Heart left ventricle (tissue), 13 donors: Measurements from ENCODE around the gene LDAH.

Source experiments
- POLR2A ChIP-seq, 2 donors: fragments of 450-650 bp; IDR thresholded peaks; one replicate each; pipeline ENCODE4 v1.6.1; 2017; ENCODE audit warnings: antibody characterized with exemption in 2 of 2, mild to moderate bottlenecking in 2 of 2, moderate library complexity in 2 of 2
- TF ChIP-seq, protein P1 (sequence below), 12 donors: fragments of 200-600 bp; sonication (generic) in 4 of 12; IDR thresholded peaks; one replicate each; pipeline versions ENCODE4 v1.5.0 to v1.8.0; 2018 to 2022; ENCODE audit warnings: antibody characterized with exemption in 12 of 12, mild to moderate bottlenecking in 5 of 12
- donor health status: ischemic (EF 13 %, LVEDD 7.1; RV severe dilation, severe dysfunction).
- donor health status: DM: no; HTN: yes; CAD: no.
- donor health status: DM: no; HTN: no; CAD: no.
- donor health status: ischemic (EF 25% LVEDD 6.9; RV normal size, moderate dysfunction).
- donor health status: ischemic (EF 25% LVEDD 5.7; RV mildly dilated, moderate dysfunction).
- donor health status: ischemic (EF 35%, LVEDD 5.7; RV mildly dilated, moderate dysfunction).
- donor health status: nonischemic (EF 11% LVEDD 7.7; RV severe dilation, severe dysfunction).
- donor health status: DM: yes; HTN: yes; CAD: no.
- donor health status: PGD.
- donor health status: ischemic (EF 29% LVEDD 5.4; RV normal size, mild dysfunction).
- donor health status: nonischemic (EF 23%, LVEDD 6.1; RV moderate dilation, normal function).

DNA sequence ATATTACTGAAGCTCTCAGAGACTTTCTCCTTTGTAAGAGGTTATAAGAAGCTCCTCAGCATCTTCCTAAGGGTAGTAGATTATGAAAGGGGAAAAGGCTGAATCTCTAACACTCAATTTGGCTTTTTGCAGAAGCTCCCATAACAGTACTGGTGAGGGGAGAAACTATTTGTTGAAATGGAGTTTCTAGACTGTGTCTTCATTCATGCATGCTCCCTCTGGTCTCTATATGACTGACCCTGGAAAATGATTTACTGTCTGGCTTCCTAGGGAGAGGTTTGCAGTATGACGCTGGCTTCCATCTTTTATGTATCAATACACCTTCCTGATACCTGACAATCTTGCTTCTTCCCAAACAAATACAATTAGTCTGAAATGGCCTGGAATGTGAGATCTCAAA, 63.9 kb downstream of the LDAH start:
- TF ChIP-seq, protein P1, sequence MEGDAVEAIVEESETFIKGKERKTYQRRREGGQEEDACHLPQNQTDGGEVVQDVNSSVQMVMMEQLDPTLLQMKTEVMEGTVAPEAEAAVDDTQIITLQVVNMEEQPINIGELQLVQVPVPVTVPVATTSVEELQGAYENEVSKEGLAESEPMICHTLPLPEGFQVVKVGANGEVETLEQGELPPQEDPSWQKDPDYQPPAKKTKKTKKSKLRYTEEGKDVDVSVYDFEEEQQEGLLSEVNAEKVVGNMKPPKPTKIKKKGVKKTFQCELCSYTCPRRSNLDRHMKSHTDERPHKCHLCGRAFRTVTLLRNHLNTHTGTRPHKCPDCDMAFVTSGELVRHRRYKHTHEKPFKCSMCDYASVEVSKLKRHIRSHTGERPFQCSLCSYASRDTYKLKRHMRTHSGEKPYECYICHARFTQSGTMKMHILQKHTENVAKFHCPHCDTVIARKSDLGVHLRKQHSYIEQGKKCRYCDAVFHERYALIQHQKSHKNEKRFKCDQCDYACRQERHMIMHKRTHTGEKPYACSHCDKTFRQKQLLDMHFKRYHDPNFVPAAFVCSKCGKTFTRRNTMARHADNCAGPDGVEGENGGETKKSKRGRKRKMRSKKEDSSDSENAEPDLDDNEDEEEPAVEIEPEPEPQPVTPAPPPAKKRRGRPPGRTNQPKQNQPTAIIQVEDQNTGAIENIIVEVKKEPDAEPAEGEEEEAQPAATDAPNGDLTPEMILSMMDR (IDR thresholded peaks at IDR 0.05), result no peak
- no peak for TF ChIP-seq POLR2A (IDR thresholded peaks at IDR 0.05)
